Measurements from ENCODE around the gene SSUH2.
"Not testable (repeated sequence)": the region's sequence is repeated elsewhere in the genome, so short reads cannot be mapped to it uniquely, and the experiment has no call there.

SSUH2 gene

DNA sequence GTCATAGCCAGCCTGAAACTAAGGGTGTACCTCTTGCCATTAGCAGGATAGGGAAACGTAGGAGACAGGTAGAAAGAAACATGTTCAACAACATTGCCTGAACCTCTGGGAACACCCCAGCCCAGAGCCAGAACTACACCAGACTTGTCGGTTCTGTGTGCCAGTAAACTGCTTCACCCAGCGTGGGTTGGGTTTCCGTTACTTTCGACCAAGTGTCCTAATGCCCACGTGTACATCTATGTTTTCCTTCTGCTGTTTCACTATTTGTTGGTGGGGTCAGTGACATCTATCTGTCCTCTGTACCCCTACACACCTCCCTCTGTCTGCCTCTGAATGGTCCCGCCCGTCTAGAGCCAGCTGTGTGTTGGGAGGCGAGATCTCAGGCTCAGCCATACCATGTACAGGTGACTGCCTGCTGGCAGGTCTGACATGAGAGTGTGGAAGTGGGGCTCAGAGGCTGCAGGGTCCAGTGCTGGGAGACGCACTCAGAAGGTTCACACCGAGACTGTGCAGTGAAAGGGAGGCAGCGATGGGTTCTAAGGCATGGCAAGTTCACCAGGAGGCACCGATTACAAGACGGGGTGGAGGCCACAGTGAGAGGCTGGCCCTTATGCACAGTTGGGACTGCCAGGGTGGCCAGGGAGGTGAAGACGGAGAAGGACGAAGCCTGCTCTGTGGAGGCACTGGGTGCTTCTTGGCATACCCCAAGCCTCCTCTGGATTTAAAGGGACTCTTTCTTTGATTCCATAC, 36.4 kb downstream of the SSUH2 start:
- no peak for DNase-seq

DNA sequence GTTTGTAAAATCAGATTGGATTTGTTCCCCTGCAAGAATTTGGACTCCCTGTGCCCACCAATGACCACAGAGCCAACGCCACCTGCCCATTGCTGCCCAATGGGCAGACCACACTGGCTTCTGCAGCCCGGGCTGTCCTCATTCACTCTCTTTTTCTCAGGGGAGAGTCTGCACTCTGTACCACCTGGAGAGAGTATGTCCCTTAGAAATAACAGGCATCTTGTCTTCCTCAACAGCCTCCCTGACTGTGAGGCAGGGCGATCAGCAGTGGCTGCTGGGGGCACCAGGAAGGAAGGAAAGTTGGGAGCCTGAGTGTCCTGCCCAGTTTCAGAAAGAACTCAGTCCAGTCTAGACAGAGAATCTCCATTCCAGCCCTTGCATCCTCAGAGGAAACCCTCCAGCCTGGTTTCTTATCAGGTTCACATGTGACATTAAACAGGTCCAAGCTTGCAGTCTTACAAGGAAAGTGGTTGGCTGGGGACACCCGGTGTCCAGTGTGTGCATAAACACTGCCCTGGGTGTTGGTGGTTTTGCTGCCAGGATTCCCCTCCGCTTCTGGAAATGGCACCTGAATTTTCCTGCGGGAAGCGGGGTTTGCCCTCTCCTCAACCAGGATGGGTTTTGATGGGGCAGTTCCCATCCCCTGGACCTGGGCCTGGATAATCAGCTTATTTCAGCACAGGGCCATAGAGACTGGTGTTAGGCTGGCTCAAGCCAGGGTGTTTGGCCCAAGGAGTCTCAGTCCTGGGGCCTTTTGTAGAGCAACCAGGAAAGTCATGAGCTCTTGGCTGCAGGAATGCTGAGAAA, 37.2 kb downstream of the SSUH2 start:
- peak; percentile 35 for DNase-seq

DNA sequence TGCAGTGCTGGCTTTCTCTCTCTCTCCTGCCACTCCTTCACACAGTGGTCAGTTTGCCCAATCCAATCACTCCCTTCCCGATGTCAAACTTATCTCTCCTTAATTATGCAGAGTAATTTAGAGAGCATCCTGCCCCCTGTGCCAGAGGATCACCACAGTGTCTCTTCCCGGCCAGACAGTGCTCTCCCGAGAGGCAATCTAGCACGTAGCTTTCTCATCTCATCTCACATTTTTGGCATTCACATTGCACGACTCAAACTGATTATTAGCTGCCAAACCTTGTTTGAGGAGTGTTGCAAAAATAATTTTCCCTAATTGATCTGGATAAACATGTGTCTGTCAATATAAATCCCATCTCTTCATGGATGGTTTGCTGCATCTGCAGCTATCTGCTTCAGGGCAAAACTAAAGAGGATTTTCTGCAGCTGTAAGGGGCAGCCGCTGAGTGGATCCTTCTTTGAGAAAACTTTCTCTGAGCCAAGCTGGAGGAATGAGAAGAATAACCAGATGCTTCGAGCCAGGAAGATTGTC, 37.8 kb downstream of the SSUH2 start:
- no peak for DNase-seq

DNA sequence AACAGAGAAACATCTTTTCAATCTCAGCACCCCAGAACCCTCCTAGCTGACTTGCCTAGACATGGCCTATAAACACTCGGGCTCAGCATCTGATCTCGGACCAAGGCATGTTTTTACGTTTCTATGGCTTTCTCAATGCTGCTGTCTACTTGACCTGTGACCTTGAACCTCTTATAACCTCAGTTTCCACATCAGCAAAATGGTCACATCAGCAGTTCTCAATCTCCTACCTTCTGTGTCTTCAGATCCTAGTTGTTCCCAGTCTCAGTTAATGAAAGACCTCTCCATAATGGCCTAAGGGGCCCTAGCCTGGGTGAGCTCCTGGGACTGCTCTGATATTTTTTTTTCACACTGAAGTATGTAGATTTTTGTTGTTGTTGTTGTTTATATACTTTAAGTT, 39.6 kb downstream of the SSUH2 start:
- no peak for DNase-seq

DNA sequence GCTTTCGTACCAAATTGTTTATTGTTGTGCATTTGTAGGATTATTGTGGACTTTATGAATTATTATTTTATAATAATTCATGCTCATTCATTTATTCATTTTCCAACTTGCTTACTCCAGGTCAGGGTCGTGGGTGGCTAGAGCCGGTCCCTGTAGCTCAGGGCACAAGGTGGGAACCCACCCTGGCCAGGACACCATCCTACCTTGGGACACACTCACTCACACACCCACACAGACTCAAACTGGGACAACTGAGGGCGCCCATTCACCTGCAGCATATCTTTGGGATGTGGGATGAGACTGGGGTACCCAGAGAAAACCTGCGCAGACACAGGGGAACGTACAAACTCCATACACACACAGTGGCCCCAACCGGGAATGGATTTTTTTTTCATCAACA, 40.6 kb downstream of the SSUH2 start:
- no peak for DNase-seq

DNA sequence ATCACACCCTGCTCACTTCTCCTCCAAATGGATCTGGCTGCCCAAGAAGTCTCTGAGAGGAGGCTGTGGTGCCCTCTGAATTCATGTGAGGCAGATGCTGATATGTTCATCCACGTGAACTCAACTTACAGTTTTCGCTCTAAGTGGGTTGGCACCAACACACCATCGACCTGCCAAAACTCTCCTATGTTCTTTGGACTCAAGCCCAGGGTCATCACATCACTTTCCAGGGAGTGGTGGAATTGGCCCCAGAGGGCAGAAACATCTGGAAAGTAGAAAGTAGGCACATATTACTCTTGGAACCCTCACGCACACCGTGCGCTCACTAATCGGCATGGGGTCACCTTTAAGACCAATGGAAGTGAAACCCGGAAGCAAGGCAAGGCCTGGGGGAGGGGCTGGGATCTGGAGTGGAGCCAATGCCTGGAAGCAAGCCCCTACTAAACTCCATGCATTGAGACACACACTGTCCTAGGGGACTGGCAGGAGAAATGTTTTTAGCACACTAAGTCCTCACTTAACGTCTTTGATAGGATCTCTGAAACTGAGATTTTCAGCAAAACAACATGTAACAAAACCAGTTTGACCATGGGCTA, 41.4 kb downstream of the SSUH2 start:
- DNase-seq = no peak

DNA sequence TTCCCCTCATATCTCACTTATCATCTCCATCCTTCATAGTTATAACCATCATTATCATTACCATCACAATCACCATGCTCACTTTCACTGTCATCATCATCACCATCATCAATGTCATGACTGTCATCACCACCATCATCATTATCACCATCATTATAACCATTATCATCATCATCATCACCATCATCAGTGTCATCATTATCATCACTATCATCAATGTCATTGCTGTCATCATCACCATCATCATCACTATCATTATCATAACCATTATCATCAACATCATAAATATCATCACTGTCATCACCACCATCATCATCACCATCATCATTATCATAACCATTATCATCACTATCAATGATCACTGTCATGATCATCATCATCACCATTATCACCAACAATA, 44.1 kb downstream of the SSUH2 start:
- no peak for DNase-seq

DNA sequence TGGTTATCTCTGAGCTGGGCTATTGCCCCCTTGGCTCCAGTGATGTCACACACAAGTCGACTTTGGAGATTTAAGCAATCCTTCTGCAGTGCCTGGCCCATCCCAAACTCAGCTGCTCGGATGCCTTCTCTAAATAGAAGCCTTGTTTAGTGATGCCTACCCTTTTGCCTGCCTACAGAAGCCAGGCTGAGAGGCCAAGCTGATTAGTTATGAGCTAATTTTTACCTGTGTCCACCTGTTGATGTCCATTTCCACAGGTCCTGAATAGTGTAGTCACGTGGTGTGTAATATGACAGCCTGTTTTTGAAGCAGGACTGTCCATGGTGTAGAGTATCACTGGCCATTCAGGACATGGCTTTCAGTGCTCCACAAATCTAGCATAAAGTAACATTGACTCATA, 45.5 kb downstream of the SSUH2 start:
- DNase-seq = no peak

DNA sequence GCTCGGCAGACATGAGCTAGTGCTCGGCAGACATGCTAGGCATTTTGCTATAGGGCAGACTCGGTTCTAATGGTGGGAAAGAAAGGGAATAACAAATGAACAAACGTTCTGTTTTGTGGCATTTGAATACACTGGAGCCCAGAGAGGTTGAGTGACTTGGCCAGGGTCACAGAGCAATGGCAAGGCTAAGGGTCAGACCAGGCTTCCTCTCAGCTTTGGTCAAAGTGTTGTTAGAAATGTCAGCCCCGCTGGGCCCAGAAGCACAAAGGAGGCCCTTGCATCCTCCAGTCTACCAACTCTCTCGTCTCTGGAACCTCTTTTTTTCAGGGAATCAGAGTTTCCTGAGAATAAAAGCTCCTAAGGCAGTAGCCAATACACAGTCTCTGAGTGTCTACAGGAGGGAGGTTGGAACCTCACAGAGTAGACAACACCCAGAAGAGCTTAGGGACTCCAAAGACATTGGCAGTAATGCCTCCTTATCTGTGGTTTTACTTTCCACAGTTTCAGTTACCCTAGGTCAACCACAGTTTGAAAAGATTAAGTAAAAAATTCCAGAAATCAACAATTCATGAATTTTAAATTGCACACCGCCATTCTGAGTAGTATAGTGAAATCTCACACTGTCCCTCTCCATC, 47.3 kb downstream of the SSUH2 start:
- DNase-seq = no peak

DNA sequence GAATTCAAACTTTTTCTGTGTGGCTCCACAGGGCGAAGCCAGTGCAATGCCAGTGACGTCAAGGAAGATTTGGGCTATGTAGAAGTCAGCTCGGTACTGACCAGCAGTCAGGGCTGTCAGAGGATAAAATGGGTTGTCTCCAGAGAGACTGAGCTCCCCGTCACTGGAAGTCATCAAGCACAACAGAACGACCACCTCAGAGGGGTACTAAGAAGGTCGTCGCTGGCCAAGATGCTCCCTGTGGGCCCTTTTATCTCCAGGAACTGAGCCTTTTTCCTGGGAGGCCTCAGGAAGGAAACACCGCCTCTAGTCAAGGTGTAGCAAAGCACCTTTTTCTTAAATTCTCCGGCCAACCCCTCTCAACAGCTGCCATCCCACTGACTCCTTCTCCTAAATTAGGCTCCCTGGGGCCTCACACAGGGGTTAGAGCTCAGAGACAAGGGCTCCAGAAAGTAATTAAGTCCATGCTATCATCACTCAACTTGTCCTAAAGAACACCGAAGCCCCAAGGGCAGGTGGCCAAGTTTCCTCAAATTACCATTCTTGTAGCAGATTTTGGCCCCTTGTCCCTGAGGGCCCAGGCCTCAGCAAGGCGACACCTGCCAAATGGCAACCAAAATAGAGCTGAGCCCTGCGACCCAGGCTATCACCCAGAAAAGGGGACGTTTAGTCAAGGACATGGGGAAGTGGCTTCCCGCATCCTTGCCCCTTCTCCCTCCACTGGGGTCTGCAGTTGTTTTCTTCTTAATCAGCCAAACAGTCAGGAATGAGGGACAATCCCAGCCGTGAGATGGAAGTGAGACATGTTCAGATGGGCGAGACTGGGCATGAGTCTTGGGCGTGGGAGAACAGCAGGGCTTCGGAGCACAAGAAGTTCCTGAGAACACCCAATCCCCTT, 48.0 kb downstream of the SSUH2 start:
- DNase-seq = no peak

DNA sequence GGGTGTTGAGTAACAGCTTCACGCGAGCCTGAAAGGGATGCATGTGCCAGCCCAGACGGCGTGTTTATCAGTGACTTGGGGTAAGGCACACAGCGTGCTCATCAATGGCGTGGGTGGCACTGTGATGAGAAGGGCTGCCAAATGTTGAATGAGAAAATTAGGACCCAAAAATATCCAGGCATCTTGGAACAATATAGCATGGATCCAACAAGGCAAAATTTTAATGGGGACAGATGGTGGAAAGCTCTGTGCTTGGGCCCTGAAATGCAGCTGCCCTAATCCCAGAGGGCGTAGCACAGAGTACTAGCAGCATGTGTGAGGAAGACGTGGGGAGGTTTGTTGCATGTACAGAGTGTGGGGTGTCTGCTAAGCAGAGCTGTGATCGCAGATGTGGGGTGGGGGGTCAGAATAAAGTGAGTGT, 48.9 kb downstream of the SSUH2 start:
- DNase-seq = no peak

DNA sequence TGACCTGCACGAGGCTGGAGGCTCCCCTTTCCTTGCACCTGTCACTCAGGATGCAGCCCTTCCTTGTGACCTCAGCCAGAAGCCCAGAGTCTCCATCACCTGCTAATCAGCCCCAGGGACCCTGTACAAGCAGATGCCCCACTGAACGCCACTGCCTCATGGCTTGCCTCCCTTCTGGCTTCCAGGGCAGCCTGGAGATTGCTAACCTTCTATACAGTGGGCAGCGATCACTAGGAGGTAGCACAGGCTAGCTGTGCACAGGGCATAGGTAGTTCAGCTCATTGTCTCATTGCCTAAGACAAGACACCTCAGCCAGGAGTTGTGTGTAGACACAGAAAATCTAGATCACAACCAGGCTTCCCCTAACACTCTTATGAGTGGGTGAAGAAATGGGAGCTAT, 49.3 kb downstream of the SSUH2 start:
- DNase-seq = no peak

DNA sequence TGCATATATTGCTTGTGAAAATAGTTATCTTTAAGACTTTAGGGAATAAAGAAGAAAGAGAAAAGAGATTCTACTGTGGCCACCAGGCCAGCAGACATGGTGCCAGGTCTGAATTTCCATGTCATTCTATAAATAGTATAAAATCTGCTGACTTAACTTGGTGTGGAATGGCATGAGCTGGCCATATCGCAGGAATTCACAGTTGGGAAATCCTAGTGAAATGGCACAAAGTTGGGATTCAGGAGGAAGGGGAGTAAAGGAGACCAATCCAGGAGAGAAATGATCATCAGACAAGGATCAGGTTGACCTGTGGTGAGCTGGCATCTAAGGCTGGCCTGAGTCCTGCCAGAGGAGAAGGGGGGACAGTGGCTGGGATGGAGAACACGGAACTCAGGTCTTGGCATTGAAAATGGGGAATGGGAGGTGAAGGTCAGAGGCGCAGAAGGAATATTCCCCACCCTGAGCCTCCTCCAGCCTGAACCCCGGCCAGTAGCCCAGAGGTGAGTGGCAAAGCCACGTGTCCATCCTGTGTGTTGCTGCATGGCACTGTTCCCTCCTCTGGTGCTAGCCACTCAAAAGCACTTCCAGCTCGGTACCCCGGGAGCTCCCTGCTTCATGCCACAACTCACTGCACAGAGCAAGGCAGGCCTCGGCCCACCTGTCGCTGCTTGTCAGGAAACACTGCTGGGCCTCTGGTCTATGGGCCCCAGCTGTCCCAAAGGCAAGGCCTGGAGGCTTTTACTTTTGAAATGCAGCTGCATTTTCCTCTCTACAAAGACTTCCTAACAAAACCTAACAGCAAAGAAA, 51.4 kb downstream of the SSUH2 start:
- DNase-seq = no peak

DNA sequence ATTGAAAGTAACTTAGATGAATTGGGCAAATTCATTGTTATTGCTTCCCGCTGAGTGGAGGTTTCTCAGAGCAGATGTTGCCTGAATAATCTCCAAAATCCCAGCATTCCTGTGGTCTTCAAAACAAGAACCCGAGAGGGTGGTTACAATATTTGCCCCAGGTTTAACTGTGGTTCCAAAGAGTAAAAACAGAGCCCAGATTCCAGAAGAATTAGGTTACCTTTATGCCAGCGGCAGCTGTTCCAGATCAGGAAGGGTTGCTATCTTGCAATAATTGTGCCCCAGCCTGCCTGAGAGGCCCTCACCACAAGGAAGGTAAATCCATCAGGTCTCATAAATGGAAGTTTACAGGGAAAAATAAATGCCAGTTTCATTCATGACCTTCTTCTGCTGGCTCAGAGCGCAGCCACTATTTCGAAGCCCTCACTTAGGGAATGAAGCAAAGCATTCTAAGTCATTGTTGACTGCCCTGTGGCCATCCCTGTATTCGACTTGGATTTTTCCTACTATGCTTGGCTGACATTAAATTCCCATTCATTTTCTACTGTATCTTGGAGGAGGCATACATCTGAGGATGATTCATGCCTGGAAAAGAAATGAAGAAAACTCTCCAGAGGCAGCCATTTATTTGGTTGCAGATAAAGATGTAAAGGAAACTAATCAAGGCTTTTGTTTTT, 54.6 kb downstream of the SSUH2 start:
- DNase-seq = no peak

DNA sequence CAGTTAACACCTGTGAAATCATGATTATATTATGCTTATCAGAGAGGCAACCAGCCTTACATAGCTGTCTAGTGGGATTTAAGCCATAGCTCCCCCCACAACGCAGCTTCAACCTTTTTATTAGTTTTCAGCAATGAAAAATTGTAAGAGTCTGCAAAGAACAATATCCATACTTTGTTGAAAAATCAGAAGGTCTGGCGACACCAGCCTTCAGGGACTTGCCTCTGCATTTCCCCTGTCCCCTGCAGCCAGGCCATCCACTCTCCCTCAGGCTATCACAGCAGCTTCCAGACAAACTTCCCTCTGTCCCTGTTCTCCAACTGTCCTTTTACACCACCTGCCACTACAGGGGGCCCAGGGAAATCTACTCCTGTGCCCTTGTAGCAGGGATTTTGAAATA, 59.9 kb downstream of the SSUH2 start:
- no peak for DNase-seq

DNA sequence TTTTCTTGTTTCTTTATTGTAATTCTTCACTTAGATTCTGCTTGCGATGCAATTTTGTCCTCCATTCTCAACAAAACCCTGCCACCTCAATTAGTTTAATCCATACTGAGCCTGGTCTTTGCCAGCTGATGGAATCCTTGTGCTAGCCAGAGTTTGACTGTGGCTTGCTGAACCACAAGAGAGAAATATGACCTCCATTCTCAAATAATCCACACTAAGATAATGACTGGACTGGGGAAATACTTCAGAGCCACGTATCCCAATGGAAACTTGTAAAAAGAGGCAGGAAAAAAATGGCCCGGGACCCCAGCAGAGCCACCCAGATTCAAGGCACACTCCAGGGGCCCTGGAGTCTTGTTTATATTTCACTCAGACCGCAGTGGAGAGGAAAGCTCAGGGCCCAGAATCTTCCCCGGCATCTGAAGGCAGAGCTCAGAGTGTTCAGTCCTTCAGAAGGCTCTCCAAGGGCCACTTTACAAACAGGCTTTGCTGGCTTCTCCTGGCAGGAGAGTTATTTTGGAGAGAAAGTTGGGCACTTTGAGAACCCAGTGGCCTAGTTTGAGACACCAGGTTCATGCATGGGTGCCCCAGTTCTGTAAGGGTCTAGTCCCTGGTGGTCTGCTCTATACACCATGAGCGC, 62.7 kb downstream of the SSUH2 start:
- DNase-seq = no peak

DNA sequence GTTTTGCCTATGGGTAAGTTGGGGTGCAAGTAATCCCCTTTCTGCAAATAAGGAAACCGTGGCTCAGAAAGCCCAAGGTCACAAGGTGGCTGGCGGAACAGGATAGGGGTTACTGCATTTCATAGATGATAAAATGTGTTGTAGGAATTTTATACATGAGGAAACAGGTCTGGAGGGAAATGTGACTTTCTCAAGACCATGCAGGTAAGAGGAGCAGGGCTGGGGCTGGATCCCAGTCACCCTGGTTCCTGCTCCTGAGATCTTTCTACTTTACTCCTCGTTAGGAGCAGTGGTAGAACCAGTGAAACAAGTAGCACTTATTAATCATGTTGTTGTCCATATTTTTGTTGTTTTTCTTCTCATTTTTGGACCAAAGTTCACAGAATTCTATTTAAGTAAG, 63.2 kb downstream of the SSUH2 start:
- DNase-seq = no peak

DNA sequence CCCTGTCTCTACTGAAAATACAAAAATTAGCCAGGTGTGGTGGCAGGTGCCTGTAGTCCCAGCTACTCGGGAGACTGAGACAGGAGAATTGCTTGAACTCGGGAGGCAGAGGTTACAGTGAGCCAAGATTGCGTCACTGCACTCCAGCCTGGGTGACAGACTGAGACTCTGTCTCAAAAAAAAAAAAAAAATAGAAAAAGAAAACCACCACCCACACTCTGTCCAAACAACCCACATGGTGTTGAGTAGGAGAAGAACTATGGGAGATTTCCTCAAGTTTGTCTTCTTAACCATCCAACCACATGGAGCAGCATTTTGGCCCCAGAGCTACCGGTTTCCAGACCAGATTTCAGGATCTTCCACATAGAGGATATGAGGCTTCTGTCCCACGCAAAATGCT, 64.2 kb downstream of the SSUH2 start:
- not testable (repeated sequence) for DNase-seq

DNA sequence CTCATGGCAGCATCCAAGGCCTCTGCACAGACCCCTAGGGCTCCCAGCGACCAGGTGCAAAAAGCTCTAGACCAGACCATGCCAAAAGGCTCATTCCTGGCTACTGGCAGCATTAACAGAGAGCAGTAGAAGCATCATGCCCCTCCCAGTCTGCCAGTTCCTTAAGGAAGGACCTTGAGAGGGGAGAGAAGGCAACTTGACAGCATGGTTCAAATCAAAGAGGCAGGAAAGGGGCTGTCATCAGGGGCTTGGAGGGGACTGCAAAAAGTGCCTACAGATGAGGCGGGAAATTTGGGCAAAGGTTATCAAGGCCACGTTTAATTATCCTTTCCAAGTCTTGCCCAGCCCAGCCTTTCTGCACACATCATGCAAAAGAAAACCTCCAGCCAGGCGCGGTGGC, 64.7 kb downstream of the SSUH2 start:
- DNase-seq = no peak

DNA sequence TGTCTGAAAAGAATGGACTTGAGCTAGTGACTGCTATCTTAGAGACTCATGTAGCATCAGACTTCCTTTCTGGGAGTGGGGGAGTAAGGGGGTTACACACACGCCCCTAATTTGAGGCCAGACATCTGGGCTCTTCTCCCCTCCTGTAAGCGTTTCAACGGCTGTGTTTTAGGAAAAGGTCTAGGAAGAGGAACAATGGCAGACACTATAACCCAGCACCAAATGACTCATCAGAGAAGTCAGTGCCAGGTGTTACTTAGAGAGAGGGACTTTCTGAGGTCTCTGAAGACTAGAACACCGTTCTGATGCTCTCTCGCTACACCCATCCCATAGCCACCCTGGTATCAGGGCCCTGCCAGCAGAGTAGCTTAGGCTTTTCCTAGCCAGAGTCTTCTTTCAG, 65.5 kb downstream of the SSUH2 start:
- no peak for DNase-seq
